Tibial nerve (tissue), 4 donors: ENCODE results near the gene TBK1.

Source experiments
- EP300 ChIP-seq, 2 donors: sonication (generic); formaldehyde crosslinking; IDR thresholded peaks; one replicate each; pipeline ENCODE4 v1.6.1; 2017; ENCODE audit warnings: antibody characterized with exemption in 2 of 2, mild to moderate bottlenecking in 1 of 2
- POLR2A ChIP-seq, 2 donors: fragments of 450-650 bp; IDR thresholded peaks; one replicate each; pipeline ENCODE4 v1.6.1; 2017; ENCODE audit warnings: antibody characterized with exemption in 2 of 2, mild to moderate bottlenecking in 2 of 2, moderate library complexity in 2 of 2
- TF ChIP-seq, protein P1 (sequence below), 5 experiments: fragments of 200-600 bp in 3 of 5; fragments of 450-650 bp in 2 of 5; sonication (generic) in 3 of 5; IDR thresholded peaks; one replicate each; pipeline ENCODE4 v1.5.1; 2016 to 2019; ENCODE audit warnings: antibody characterized with exemption in 5 of 5, mild to moderate bottlenecking in 3 of 5, moderate library complexity in 2 of 5

DNA sequence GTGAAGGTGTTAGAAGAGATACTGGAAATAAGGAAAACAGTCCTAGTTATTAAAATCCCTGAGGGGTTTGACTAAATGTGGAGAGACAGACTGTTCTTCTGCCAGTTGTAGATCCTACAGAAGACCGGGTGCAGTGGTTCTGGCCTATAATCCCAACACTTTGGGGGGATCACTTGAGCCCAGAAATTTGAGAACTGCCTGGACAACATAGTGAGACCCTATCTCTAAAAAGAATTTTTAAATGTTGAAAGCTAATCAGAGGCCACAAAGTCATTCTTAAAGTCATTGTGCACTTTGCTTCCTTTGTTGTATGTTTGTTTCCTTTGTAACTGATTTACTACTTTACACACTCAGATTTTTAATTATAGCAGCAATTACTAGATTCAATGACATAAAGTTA is 97.2 kb downstream of the TBK1 start:
- TF ChIP-seq, protein P1, sequence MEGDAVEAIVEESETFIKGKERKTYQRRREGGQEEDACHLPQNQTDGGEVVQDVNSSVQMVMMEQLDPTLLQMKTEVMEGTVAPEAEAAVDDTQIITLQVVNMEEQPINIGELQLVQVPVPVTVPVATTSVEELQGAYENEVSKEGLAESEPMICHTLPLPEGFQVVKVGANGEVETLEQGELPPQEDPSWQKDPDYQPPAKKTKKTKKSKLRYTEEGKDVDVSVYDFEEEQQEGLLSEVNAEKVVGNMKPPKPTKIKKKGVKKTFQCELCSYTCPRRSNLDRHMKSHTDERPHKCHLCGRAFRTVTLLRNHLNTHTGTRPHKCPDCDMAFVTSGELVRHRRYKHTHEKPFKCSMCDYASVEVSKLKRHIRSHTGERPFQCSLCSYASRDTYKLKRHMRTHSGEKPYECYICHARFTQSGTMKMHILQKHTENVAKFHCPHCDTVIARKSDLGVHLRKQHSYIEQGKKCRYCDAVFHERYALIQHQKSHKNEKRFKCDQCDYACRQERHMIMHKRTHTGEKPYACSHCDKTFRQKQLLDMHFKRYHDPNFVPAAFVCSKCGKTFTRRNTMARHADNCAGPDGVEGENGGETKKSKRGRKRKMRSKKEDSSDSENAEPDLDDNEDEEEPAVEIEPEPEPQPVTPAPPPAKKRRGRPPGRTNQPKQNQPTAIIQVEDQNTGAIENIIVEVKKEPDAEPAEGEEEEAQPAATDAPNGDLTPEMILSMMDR (IDR thresholded peaks at IDR 0.05): no peak
- TF ChIP-seq EP300 (IDR thresholded peaks at IDR 0.05) (no peak), POLR2A (IDR thresholded peaks at IDR 0.05) (no peak)
